ENCODE measurements around the gene CORO1C. TPM values are rescaled to one million over a fixed set of nuclear protein-coding genes. Genes with fewer than 3 reads are reported as not detected.

CORO1C gene
- total and polyA plus RNA-seq, 9 of the 15 experiments (the other 6 are each of a cell fraction or from before 2014, with no cell fraction given) = 55.2 to 280 (median 150) TPM

GRCh38 chr12:108691175-108691997 is 39.9 kb downstream of the CORO1C start (continued):
- TF ChIP-seq DEAF1 (CRISPR knock-in tag; IDR thresholded peaks at IDR 0.05) = no peak
- TF ChIP-seq TRIM24 (IDR thresholded peaks at IDR 0.05) = peak; percentile 38 to 79; a peak in 3 of 4 replicates
- TF ChIP-seq ZBTB1 (CRISPR knock-in tag; IDR thresholded peaks at IDR 0.05; ENCODE audit: borderline replicate concordance, low read depth) = 0 out of 2 replicates have a peak, but pooled peaks have one; percentile 48
- no peak for TF ChIP-seq ZNF655 (CRISPR knock-in tag; IDR thresholded peaks at IDR 0.05)
- TF ChIP-seq CBFA2T2 (conservative IDR thresholded peaks at IDR 0.05) = peak; percentile 92
- TF ChIP-seq RBM17 (IDR thresholded peaks at IDR 0.05; ENCODE audit: borderline replicate concordance, low read depth, low read length) = no peak
- TF ChIP-seq ZNF408 (CRISPR knock-in tag; IDR thresholded peaks at IDR 0.05; ENCODE audit: low read depth) = no peak
- peak; percentile 95 for TF ChIP-seq BACH1 (tag; IDR thresholded peaks at IDR 0.05)
- TF ChIP-seq, protein P1, sequence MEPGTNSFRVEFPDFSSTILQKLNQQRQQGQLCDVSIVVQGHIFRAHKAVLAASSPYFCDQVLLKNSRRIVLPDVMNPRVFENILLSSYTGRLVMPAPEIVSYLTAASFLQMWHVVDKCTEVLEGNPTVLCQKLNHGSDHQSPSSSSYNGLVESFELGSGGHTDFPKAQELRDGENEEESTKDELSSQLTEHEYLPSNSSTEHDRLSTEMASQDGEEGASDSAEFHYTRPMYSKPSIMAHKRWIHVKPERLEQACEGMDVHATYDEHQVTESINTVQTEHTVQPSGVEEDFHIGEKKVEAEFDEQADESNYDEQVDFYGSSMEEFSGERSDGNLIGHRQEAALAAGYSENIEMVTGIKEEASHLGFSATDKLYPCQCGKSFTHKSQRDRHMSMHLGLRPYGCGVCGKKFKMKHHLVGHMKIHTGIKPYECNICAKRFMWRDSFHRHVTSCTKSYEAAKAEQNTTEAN (CRISPR knock-in tag; IDR thresholded peaks at IDR 0.05) = 0 out of 2 replicates have a peak, but pooled peaks have one; percentile 19
- peak; percentile 95 for TF ChIP-seq CTBP1 (IDR thresholded peaks at IDR 0.05; ENCODE audit: borderline replicate concordance)
- peak; percentile 96 for TF ChIP-seq EP300 (IDR thresholded peaks at IDR 0.05; ENCODE audit: low read length)
- TF ChIP-seq MEIS2 (IDR thresholded peaks at IDR 0.05; ENCODE audit: partially characterized antibody) = peak; percentile 93
- TF ChIP-seq, protein P2, sequence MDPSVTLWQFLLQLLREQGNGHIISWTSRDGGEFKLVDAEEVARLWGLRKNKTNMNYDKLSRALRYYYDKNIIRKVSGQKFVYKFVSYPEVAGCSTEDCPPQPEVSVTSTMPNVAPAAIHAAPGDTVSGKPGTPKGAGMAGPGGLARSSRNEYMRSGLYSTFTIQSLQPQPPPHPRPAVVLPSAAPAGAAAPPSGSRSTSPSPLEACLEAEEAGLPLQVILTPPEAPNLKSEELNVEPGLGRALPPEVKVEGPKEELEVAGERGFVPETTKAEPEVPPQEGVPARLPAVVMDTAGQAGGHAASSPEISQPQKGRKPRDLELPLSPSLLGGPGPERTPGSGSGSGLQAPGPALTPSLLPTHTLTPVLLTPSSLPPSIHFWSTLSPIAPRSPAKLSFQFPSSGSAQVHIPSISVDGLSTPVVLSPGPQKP (CRISPR knock-in tag; IDR thresholded peaks at IDR 0.05) = no peak
- TF ChIP-seq SIN3A (IDR thresholded peaks at IDR 0.05; ENCODE audit: borderline replicate concordance in 2 of 2, control insufficient read depth in 1 of 2, low read depth in 2 of 2, low read length in 2 of 2) = peak in 1 of 2 experiments; percentile 50; a peak in 1 of 4 replicates
- no peak for TF ChIP-seq FOXP1 (CRISPR knock-in tag; IDR thresholded peaks at IDR 0.05)
- peak; percentile 83; the same call in 1 of the 2 replicates for TF ChIP-seq ZNF766 (CRISPR knock-in tag; conservative IDR thresholded peaks at IDR 0.05)
- TF ChIP-seq TCF3 (CRISPR knock-in tag; IDR thresholded peaks at IDR 0.05) = peak; percentile 96
- no peak for TF ChIP-seq NR2C2 (CRISPR knock-in tag; IDR thresholded peaks at IDR 0.05)
- TF ChIP-seq NR2C2 (tag; IDR thresholded peaks at IDR 0.05) = peak; percentile 71
- TF ChIP-seq MED1 (CRISPR knock-in tag; IDR thresholded peaks at IDR 0.05; ENCODE audit: borderline replicate concordance) = no peak
- TF ChIP-seq KLF13 (tag; IDR thresholded peaks at IDR 0.05; ENCODE audit: borderline replicate concordance, low read depth) = no peak
